GM12878 (cell line): ENCODE measurements around the gene RPIA. TPM values are rescaled to one million over a fixed set of nuclear protein-coding genes. Genes with fewer than 3 reads are reported as not detected.
A peak's percentile ranks its signal among the peaks of the same experiment; 100 is the strongest.

Experiments
- ATAC-seq: fragments of 200-7000 bp; cut with Tn5 transposase; 3 replicates; pipeline ENCODE4 v1.9.1; 2020; ENCODE audit warnings: mild to moderate bottlenecking, moderate library complexity
- BruUV-seq: library from RNA; stranded (reverse); fragments of 400-500 nt; replicated peaks from 2 replicates; lab custom pipeline; 2021; lab: Mats Ljungman, UMichigan
- CTCF ChIA-PET: fragments of 300-600 bp; sonication (Branson Sonifier 250); formaldehyde crosslinking; extraction: SDS; loops from one replicate; lab custom pipeline; 2021; ENCODE audit warnings: inconsistent platforms; lab: Yijun Ruan, JAX
- POLR2A ChIA-PET: fragments of 350-600 bp; formaldehyde crosslinking; extraction: SDS; loops from one replicate; lab custom pipeline; 2021; ENCODE audit warnings: inconsistent platforms; lab: Charles Lee
- RAD21 ChIA-PET: fragments of 300-600 bp; sonication (Branson Sonifier 250); formaldehyde crosslinking; loops from one replicate; lab custom pipeline; 2023; ENCODE audit warnings: antibody characterized with exemption; ENCODE audit not compliant: unreplicated experiment; lab: Charles Lee
- SMC1A ChIA-PET: fragments of 300-600 bp; sonication (Branson Sonifier 250); formaldehyde crosslinking; loops from one replicate; lab custom pipeline; 2023; ENCODE audit not compliant: unreplicated experiment, uncharacterized antibody; lab: Charles Lee
- DNase-seq: peaks from one replicate; pipeline ENCODE4 v3.0.0-alpha.2; 2011; ENCODE audit warnings: low read depth, low spot score
- FAIRE-seq: peaks from 3 replicates; lab custom pipeline; 2011; peaks lifted over from hg19 to GRCh38; lab: Jason Lieb, UNC
- H2AFZ ChIP-seq: 2 replicates; pipeline ENCODE4 v1.6.0; 2011; ENCODE audit warnings: low read depth, low read length, control low read depth; ENCODE audit not compliant: control insufficient read depth
- H3K27ac ChIP-seq: 2 replicates; pipeline ENCODE4 v1.5.1; 2011; ENCODE audit warnings: control low read depth; ENCODE audit not compliant: control insufficient read depth, insufficient read depth
- H3K27me3 ChIP-seq, 2 experiments: replicated peaks in 1 of 2; 2 replicates each; pipeline versions ENCODE4 v1.6.0 to v1.6.1; 2011; ENCODE audit warnings: low read length in 1 of 2; ENCODE audit not compliant: control insufficient read depth in 2 of 2, insufficient read depth in 2 of 2
- H3K36me3 ChIP-seq, 2 experiments: 2 replicates each; pipeline ENCODE4 v1.5.1; 2011; ENCODE audit warnings: low read length in 1 of 2; ENCODE audit not compliant: control insufficient read depth in 2 of 2, insufficient read depth in 2 of 2
- H3K4me1 ChIP-seq: 2 replicates; pipeline ENCODE4 v1.6.1; 2011; ENCODE audit warnings: mild to moderate bottlenecking, low read length, moderate library complexity, mixed read lengths; ENCODE audit not compliant: control insufficient read depth, insufficient read depth
- H3K4me2 ChIP-seq: 2 replicates; pipeline ENCODE4 v1.6.0; 2011; ENCODE audit warnings: control low read depth; ENCODE audit not compliant: control insufficient read depth, insufficient read depth
- H3K4me3 ChIP-seq: fragments of 200-600 bp; sonication (generic); 2 replicates; pipeline ENCODE4 v1.5.1; 2016
- H3K79me2 ChIP-seq: 2 replicates; pipeline ENCODE4 v1.6.0; 2011; ENCODE audit warnings: low read length; ENCODE audit not compliant: control insufficient read depth, insufficient read depth
- H3K9ac ChIP-seq: 2 replicates; pipeline ENCODE4 v1.8.0; 2011; ENCODE audit warnings: low read length, control low read depth, mixed read lengths; ENCODE audit not compliant: control insufficient read depth, insufficient read depth
- H3K9me3 ChIP-seq: replicated peaks from 3 replicates; pipeline ENCODE4 v1.5.1; 2011; ENCODE audit warnings: mild to moderate bottlenecking, low read length; ENCODE audit not compliant: control insufficient read depth, insufficient read depth
- H4K20me1 ChIP-seq: 2 replicates; pipeline ENCODE4 v1.6.0; 2011; ENCODE audit not compliant: control insufficient read depth, insufficient read depth
- E2F4 ChIP-seq: IDR thresholded peaks from 2 replicates; pipeline ENCODE4 v1.6.1; 2012; ENCODE audit warnings: low read depth, low read length, improper control_type of control experiment
- EED ChIP-seq: sonication (generic); IDR thresholded peaks from 2 replicates; pipeline ENCODE4 v1.6.1; 2016; ENCODE audit warnings: antibody characterized with exemption, low read depth
- IRF3 ChIP-seq: fragments of 450-650 bp; IDR thresholded peaks from 2 replicates; pipeline ENCODE4 v1.6.1; 2014; ENCODE audit warnings: mild to moderate bottlenecking
- IRF4 ChIP-seq: IDR thresholded peaks from 2 replicates; pipeline ENCODE4 v1.6.1; 2011; ENCODE audit warnings: low read depth, low read length
- JUND ChIP-seq: IDR thresholded peaks from 2 replicates; pipeline ENCODE4 v1.6.1; 2012; ENCODE audit warnings: low read depth, mild to moderate bottlenecking, low read length, improper control_type of control experiment, moderate library complexity
- NKRF ChIP-seq: fragments of 450-650 bp; conservative IDR thresholded peaks from 2 replicates; pipeline ENCODE4 v1.6.1; 2017; ENCODE audit warnings: mild to moderate bottlenecking, moderate library complexity
- PML ChIP-seq: IDR thresholded peaks from 2 replicates; pipeline ENCODE4 v1.6.1; 2012; ENCODE audit warnings: low read length, inconsistent platforms
- POLR2AphosphoS5 ChIP-seq: IDR thresholded peaks from 2 replicates; pipeline ENCODE4 v1.6.1; 2011; ENCODE audit warnings: mild to moderate bottlenecking, low read length, inconsistent platforms
- RAD21 ChIP-seq: IDR thresholded peaks from 2 replicates; pipeline ENCODE4 v1.6.1; 2011; ENCODE audit warnings: mild to moderate bottlenecking, low read depth, low read length, moderate library complexity; ENCODE audit not compliant: insufficient read depth
- REST ChIP-seq: IDR thresholded peaks from 2 replicates; pipeline ENCODE4 v1.6.1; 2012; ENCODE audit warnings: mild to moderate bottlenecking, low read depth, low read length
- RUNX3 ChIP-seq: IDR thresholded peaks from 2 replicates; pipeline ENCODE4 v1.6.1; 2012; ENCODE audit warnings: low read length, inconsistent platforms
- SMC3 ChIP-seq: IDR thresholded peaks from 2 replicates; pipeline ENCODE4 v1.6.1; 2011; ENCODE audit warnings: low read length, improper control_type of control experiment, borderline replicate concordance
- SRF ChIP-seq, 2 experiments: IDR thresholded peaks; 2 replicates each; pipeline ENCODE4 v1.6.1; 2011; ENCODE audit warnings: low read depth in 2 of 2, low read length in 2 of 2, mild to moderate bottlenecking in 1 of 2, moderate library complexity in 1 of 2
- WGBS: methylation state at CpG from one replicate; pipeline ENCODE4 v1.1.6; 2016; ENCODE audit warnings: low lambda C conversion rate; ENCODE audit not compliant: insufficient replicate concordance, insufficient coverage; ENCODE audit errors: missing lambda C conversion rate; 5-methylcytosine and 5-hydroxymethylcytosine counted together
- in situ Hi-C: fragments of 300-500 bp; cut with MboI; formaldehyde crosslinking; loops from 9 replicates; pipeline ENCODE4 v1.14.3; 2018; ENCODE audit warnings: mixed read lengths
- intact Hi-C: fragments of 100-400 bp; cut with micrococcal nuclease; formaldehyde crosslinking; loops from one replicate; pipeline ENCODE4 v1.14.2; 2022; ENCODE audit not compliant: unreplicated experiment
- polyA plus RNA-seq, 11 experiments: library from polyadenylated mRNA; depleted of rRNA in 4 of 11; unstranded in 6 of 11; stranded (reverse) in 5 of 11; fragments of >200 nt; fragmentation: Nextera tagmentation in 4 of 11; fragmentation: Illumina TruSeq in 1 of 11; extraction: Ambion mirVana in 4 of 11; extraction: Trizol in 1 of 11; gene quantifications; 1 replicate in 1 of 11; 2 replicates in 10 of 11; pipeline versions ENCODE4 v1.2.1 to v1.2.3, GENCODE V29; 2011 to 2016; ENCODE audit warnings: inconsistent platforms in 2 of 11, missing spikeins in 2 of 11, low read depth in 1 of 11
- total RNA-seq, 4 experiments: library from RNA; depleted of rRNA in 3 of 4; stranded (reverse); fragments of >200 nt in 3 of 4; fragmentation: Illumina TruSeq in 1 of 4; extraction: Trizol in 1 of 4; gene quantifications; 2 replicates each; pipeline versions ENCODE4 v1.2.1 to v1.2.3, GENCODE V29; 2013 to 2021

Gene RPIA
- total and polyA plus RNA-seq, 10 of the 15 experiments (the other 5 are each of a cell fraction or from before 2014, with no cell fraction given) = 7.1 to 58.1 (median 41.6) TPM

GRCh38 chr2:88669482-88670214 lies 21.8 kb upstream of the RPIA start:
- intact Hi-C loops (loop anchor here (1.0 to 10.0 kb wide), 4 partner anchors 42 to 477 kb away; partner anchors contain the start of genes EIF2AK3 and FOXI3), in situ Hi-C loops (loop anchor here (5.0 to 25.0 kb wide), 3 partner anchors 77 to 607 kb away; partner anchors contain the start of genes KRCC1 and SMYD1)
- WGBS = 45% methylated on average over 6 of the region's 6 CpGs
- no TSS peak for BruUV-seq
- Histone ChIP-seq H4K20me1 (no peaks in the 10 kb centered on the region), H3K9ac (no peak overlapping the region), H2AFZ (no peak overlapping the region), H3K4me3 (no peak overlapping the region), H3K27me3 (no peaks in the 10 kb centered on the region), H3K9me3 (no peaks in the 10 kb centered on the region), H3K36me3 (no peaks in the 10 kb centered on the region), H3K4me2 (no peak overlapping the region), H3K27ac (no peak overlapping the region), H3K4me1 (no peaks in the 10 kb centered on the region), H3K79me2 (no peaks in the 10 kb centered on the region)
- no peak for FAIRE-seq
- peak; percentile 93 for ATAC-seq
- ChIA-PET SMC1A (interaction anchor here (0.6 to 7.9 kb wide), 40 partner anchors 9 to 483 kb away, joined by 3 to 270 read pairs (median 4); partner anchors contain the start of gene EIF2AK3), POLR2A (interaction anchor here (0.9 to 1.5 kb wide), 3 partner anchors 51 to 79 kb away, joined by 3 to 4 read pairs (median 3); no protein-coding TSS in a partner anchor), CTCF (interaction anchor here (0.7 to 15.3 kb wide), 42 partner anchors 8 to 479 kb away, joined by 3 to 399 read pairs (median 6); partner anchors contain the start of genes EIF2AK3 and RPIA), RAD21 (interaction anchor here (0.5 to 3.4 kb wide), 27 partner anchors 13 to 478 kb away, joined by 3 to 69 read pairs (median 6); partner anchors contain the start of genes EIF2AK3 and RPIA)
- peak; percentile 32 for DNase-seq
- peak; percentile 53 for TF ChIP-seq RUNX3
- no peak for TF ChIP-seq EED
- TF ChIP-seq RAD21 = peak; percentile 94
- TF ChIP-seq IRF3 = no peak
- 0 out of 2 replicates have a peak, but pooled peaks have one; percentile 31 for TF ChIP-seq IRF4
- TF ChIP-seq SMC3 = peak; percentile 94
- no peak for TF ChIP-seq REST
- no peak for TF ChIP-seq JUND
- TF ChIP-seq NKRF = no peak
- TF ChIP-seq POLR2AphosphoS5 = no peak
- TF ChIP-seq E2F4 = no peak
- TF ChIP-seq SRF (IDR thresholded peaks at IDR 0.05; ENCODE audit: low read depth in 2 of 2, low read length in 2 of 2) = no peak
- TF ChIP-seq PML = no peak
